Activated naive CD4-positive, alpha-beta T cell (primary cell): ENCODE results near the gene SFR1.
"Not testable (repeated sequence)": the region's sequence is repeated elsewhere in the genome, so short reads cannot be mapped to it uniquely, and the experiment has no call there.

Experiments
- DNase-seq, 4 experiments: peaks; one replicate each; lab custom pipeline; 2025; lab: John Stamatoyannopoulos, UW

The SFR1 gene

DNA sequence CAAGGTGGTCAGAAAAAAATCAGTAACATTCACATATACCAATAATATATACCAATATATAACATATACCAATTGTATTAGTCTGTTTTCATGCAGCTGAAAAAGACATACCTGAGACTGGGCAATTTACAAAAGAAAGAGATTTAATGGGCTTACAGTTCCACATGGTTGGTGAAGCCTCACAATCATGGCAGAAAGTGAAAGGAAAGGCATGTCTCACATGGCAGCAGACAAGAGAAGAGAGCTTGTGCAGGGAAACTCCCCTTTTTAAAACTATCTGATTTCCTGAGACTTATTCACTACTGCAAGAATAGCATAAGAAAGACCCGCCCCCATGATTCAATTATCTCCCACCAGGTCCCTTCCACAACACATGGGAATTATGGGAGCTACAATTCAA is 52.2 kb downstream of the SFR1 start:
- not testable (repeated sequence) for DNase-seq
